Measurements from ENCODE around the gene ADGRG4. TPM values are rescaled to one million over a fixed set of nuclear protein-coding genes. Genes with fewer than 3 reads are reported as not detected.
A peak's percentile ranks its signal among the peaks of the same experiment; 100 is the strongest.
"Not testable (repeated sequence)": the region's sequence is repeated elsewhere in the genome, so short reads cannot be mapped to it uniquely, and the experiment has no call there.

The ADGRG4 gene
- polyA plus RNA-seq, 3 donors from 2014 or later: not detected

- DNase-seq: peak; percentile 24 to 47 (median 36)
- no peak overlapping the region for H3K27ac Mint-ChIP-seq
- H3K27me3 Mint-ChIP-seq (ENCODE audit: low read depth in 3 of 3): peaks cover 0 to 6% (median 2%) of the 10 kb centered on the region in 3 donors
- H3K4me1 Mint-ChIP-seq: no peaks in the 10 kb centered on the region
- H3K9me3 Mint-ChIP-seq: no peaks in the 10 kb centered on the region
- H3K36me3 Mint-ChIP-seq: no peaks in the 10 kb centered on the region
- no peak overlapping the region for H3K4me3 Mint-ChIP-seq
Observed at GRCh38 chrX:136268051-136269048, 32.4 kb upstream of the ADGRG4 start.

- H3K27me3 Mint-ChIP-seq (ENCODE audit: low read depth in 3 of 3): peaks cover 0 to 9% (median 2%) of the 10 kb centered on the region in 3 donors
- H3K36me3 Mint-ChIP-seq: no peaks in the 10 kb centered on the region
- no peak overlapping the region for H3K27ac Mint-ChIP-seq
- no peaks in the 10 kb centered on the region for H3K9me3 Mint-ChIP-seq
- H3K4me3 Mint-ChIP-seq: no peak overlapping the region
- DNase-seq: no peak
- no peaks in the 10 kb centered on the region for H3K4me1 Mint-ChIP-seq
Observed at GRCh38 chrX:136269921-136270320, 30.8 kb upstream of the ADGRG4 start.

GRCh38 chrX:136271300-136271699 is 29.5 kb upstream of the ADGRG4 start:
- no peak for DNase-seq
- no peaks in the 10 kb centered on the region for H3K36me3 Mint-ChIP-seq
- H3K4me3 Mint-ChIP-seq: no peak overlapping the region
- H3K27ac Mint-ChIP-seq: peak overlapping the region in 1 of 6 donors; percentile 60
- no peaks in the 10 kb centered on the region for H3K4me1 Mint-ChIP-seq
- peaks cover 0 to 7% (median 2%) of the 10 kb centered on the region in 3 donors for H3K27me3 Mint-ChIP-seq (ENCODE audit: low read depth in 3 of 3)
- H3K9me3 Mint-ChIP-seq: no peaks in the 10 kb centered on the region

GRCh38 chrX:136272325-136272724 is 28.4 kb upstream of the ADGRG4 start:
- no peak overlapping the region for H3K4me3 Mint-ChIP-seq
- no peak overlapping the region for H3K27ac Mint-ChIP-seq
- no peak for DNase-seq
- no peaks in the 10 kb centered on the region for H3K4me1 Mint-ChIP-seq
- H3K36me3 Mint-ChIP-seq: no peaks in the 10 kb centered on the region
- peaks cover 0 to 7% (median 2%) of the 10 kb centered on the region in 3 donors for H3K27me3 Mint-ChIP-seq (ENCODE audit: low read depth in 3 of 3)
- no peaks in the 10 kb centered on the region for H3K9me3 Mint-ChIP-seq

- H3K4me3 Mint-ChIP-seq: no peak overlapping the region
- no peaks in the 10 kb centered on the region for H3K36me3 Mint-ChIP-seq
- H3K27me3 Mint-ChIP-seq (ENCODE audit: low read depth in 3 of 3): peaks cover 0 to 9% (median 4%) of the 10 kb centered on the region in 3 donors
- H3K9me3 Mint-ChIP-seq: no peaks in the 10 kb centered on the region
- no peak overlapping the region for H3K27ac Mint-ChIP-seq
- no peaks in the 10 kb centered on the region for H3K4me1 Mint-ChIP-seq
- no peak for DNase-seq
Observed at GRCh38 chrX:136273986-136274385, 26.8 kb upstream of the ADGRG4 start.

- no peaks in the 10 kb centered on the region for H3K4me1 Mint-ChIP-seq
- H3K27me3 Mint-ChIP-seq (ENCODE audit: low read depth in 3 of 3): peaks cover 3 to 9% (median 4%) of the 10 kb centered on the region in 3 donors
- no peak overlapping the region for H3K27ac Mint-ChIP-seq
- no peak for DNase-seq
- no peaks in the 10 kb centered on the region for H3K9me3 Mint-ChIP-seq
- no peaks in the 10 kb centered on the region for H3K36me3 Mint-ChIP-seq
- H3K4me3 Mint-ChIP-seq: no peak overlapping the region
Observed at GRCh38 chrX:136275553-136275952, 25.2 kb upstream of the ADGRG4 start.

GRCh38 chrX:136286375-136286774 is 14.4 kb upstream of the ADGRG4 start:
- not testable (repeated sequence) for H3K4me1 Mint-ChIP-seq; H3K4me3 Mint-ChIP-seq; H3K36me3 Mint-ChIP-seq; H3K27ac Mint-ChIP-seq; H3K27me3 Mint-ChIP-seq (ENCODE audit: low read depth in 3 of 3); H3K9me3 Mint-ChIP-seq; DNase-seq

- peaks cover 0 to 8% (median 7%) of the 10 kb centered on the region in 3 donors for H3K27me3 Mint-ChIP-seq (ENCODE audit: low read depth in 3 of 3)
- H3K9me3 Mint-ChIP-seq: peaks cover 0 to 1% (median 0%) of the 10 kb centered on the region in 6 donors
- H3K4me3 Mint-ChIP-seq: no peak overlapping the region
- no peak for DNase-seq
- H3K27ac Mint-ChIP-seq: no peak overlapping the region
- H3K4me1 Mint-ChIP-seq: no peaks in the 10 kb centered on the region
- no peaks in the 10 kb centered on the region for H3K36me3 Mint-ChIP-seq
Observed at GRCh38 chrX:136291824-136292223, 8.9 kb upstream of the ADGRG4 start.

GRCh38 chrX:136292656-136293055 is 8.1 kb upstream of the ADGRG4 start:
- Mint-ChIP-seq H3K27me3 (ENCODE audit: low read depth in 3 of 3) (peaks cover 0 to 8% (median 7%) of the 10 kb centered on the region in 3 donors), H3K4me3 (no peak overlapping the region), H3K36me3 (no peaks in the 10 kb centered on the region), H3K4me1 (no peaks in the 10 kb centered on the region), H3K27ac (no peak overlapping the region), H3K9me3 (peaks cover 0 to 1% (median 0%) of the 10 kb centered on the region in 6 donors)
- DNase-seq: no peak

- Mint-ChIP-seq H3K27me3 (ENCODE audit: low read depth in 3 of 3) (peaks cover 0 to 6% (median 3%) of the 10 kb centered on the region in 3 donors), H3K4me3 (no peak overlapping the region), H3K27ac (no peak overlapping the region), H3K4me1 (no peaks in the 10 kb centered on the region), H3K36me3 (no peaks in the 10 kb centered on the region), H3K9me3 (peaks cover 0 to 1% (median 0%) of the 10 kb centered on the region in 6 donors)
- DNase-seq: no peak
Observed at GRCh38 chrX:136295380-136295779, 5.4 kb upstream of the ADGRG4 start.

- H3K27ac Mint-ChIP-seq: no peak overlapping the region
- no peaks in the 10 kb centered on the region for H3K36me3 Mint-ChIP-seq
- no peaks in the 10 kb centered on the region for H3K4me1 Mint-ChIP-seq
- no peak for DNase-seq
- peaks cover 6 to 11% (median 7%) of the 10 kb centered on the region in 3 donors for H3K27me3 Mint-ChIP-seq (ENCODE audit: low read depth in 3 of 3)
- H3K4me3 Mint-ChIP-seq: no peak overlapping the region
- H3K9me3 Mint-ChIP-seq: no peaks in the 10 kb centered on the region
Observed at GRCh38 chrX:136303041-136303440, 2.3 kb downstream of the ADGRG4 start.

- H3K9me3 Mint-ChIP-seq: no peaks in the 10 kb centered on the region
- H3K36me3 Mint-ChIP-seq: no peaks in the 10 kb centered on the region
- no peaks in the 10 kb centered on the region for H3K4me1 Mint-ChIP-seq
- no peak for DNase-seq
- H3K27me3 Mint-ChIP-seq (ENCODE audit: low read depth in 3 of 3): peaks cover 6 to 15% (median 7%) of the 10 kb centered on the region in 3 donors
- H3K4me3 Mint-ChIP-seq: no peak overlapping the region
- H3K27ac Mint-ChIP-seq: no peak overlapping the region
Observed at GRCh38 chrX:136304493-136304892, 3.7 kb downstream of the ADGRG4 start.

GRCh38 chrX:136306182-136306581 is 5.4 kb downstream of the ADGRG4 start:
- no peak for DNase-seq
- Mint-ChIP-seq H3K4me3 (no peak overlapping the region), H3K36me3 (no peaks in the 10 kb centered on the region), H3K27ac (no peak overlapping the region), H3K4me1 (no peaks in the 10 kb centered on the region), H3K9me3 (no peaks in the 10 kb centered on the region), H3K27me3 (ENCODE audit: low read depth in 3 of 3) (peaks cover 6 to 15% (median 6%) of the 10 kb centered on the region in 3 donors)

- no peaks in the 10 kb centered on the region for H3K36me3 Mint-ChIP-seq
- H3K4me1 Mint-ChIP-seq: no peaks in the 10 kb centered on the region
Observed at GRCh38 chrX:136307471-136307870, 6.7 kb downstream of the ADGRG4 start.

More at GRCh38 chrX:136307471-136307870, 6.7 kb downstream of the ADGRG4 start:
- Mint-ChIP-seq H3K27me3 (ENCODE audit: low read depth in 3 of 3) (peaks cover 4 to 13% (median 5%) of the 10 kb centered on the region in 3 donors), H3K4me3 (no peak overlapping the region), H3K27ac (no peak overlapping the region), H3K9me3 (no peaks in the 10 kb centered on the region)
- DNase-seq: no peak
